GM12878 (cell line): ENCODE measurements around the gene MYOM1. TPM values are rescaled to one million over a fixed set of nuclear protein-coding genes. Genes with fewer than 3 reads are reported as not detected.

Experiments used
- ATAC-seq: fragments of 200-7000 bp; cut with Tn5 transposase; 3 replicates; pipeline ENCODE4 v1.9.1; 2020; ENCODE audit warnings: mild to moderate bottlenecking, moderate library complexity
- BruUV-seq: library from RNA; stranded (reverse); fragments of 400-500 nt; replicated peaks from 2 replicates; lab custom pipeline; 2021; lab: Mats Ljungman, UMichigan
- CTCF ChIA-PET: fragments of 300-600 bp; sonication (Branson Sonifier 250); formaldehyde crosslinking; extraction: SDS; loops from one replicate; lab custom pipeline; 2021; ENCODE audit warnings: inconsistent platforms; lab: Yijun Ruan, JAX
- POLR2A ChIA-PET: fragments of 350-600 bp; formaldehyde crosslinking; extraction: SDS; loops from one replicate; lab custom pipeline; 2021; ENCODE audit warnings: inconsistent platforms; lab: Charles Lee
- RAD21 ChIA-PET: fragments of 300-600 bp; sonication (Branson Sonifier 250); formaldehyde crosslinking; loops from one replicate; lab custom pipeline; 2023; ENCODE audit warnings: antibody characterized with exemption; ENCODE audit not compliant: unreplicated experiment; lab: Charles Lee
- SMC1A ChIA-PET: fragments of 300-600 bp; sonication (Branson Sonifier 250); formaldehyde crosslinking; loops from one replicate; lab custom pipeline; 2023; ENCODE audit not compliant: unreplicated experiment, uncharacterized antibody; lab: Charles Lee
- DNase-seq: peaks from one replicate; pipeline ENCODE4 v3.0.0-alpha.2; 2011; ENCODE audit warnings: low read depth, low spot score
- FAIRE-seq: peaks from 3 replicates; lab custom pipeline; 2011; peaks lifted over from hg19 to GRCh38; lab: Jason Lieb, UNC
- H2AFZ ChIP-seq: 2 replicates; pipeline ENCODE4 v1.6.0; 2011; ENCODE audit warnings: low read depth, low read length, control low read depth; ENCODE audit not compliant: control insufficient read depth
- H3K27ac ChIP-seq: 2 replicates; pipeline ENCODE4 v1.5.1; 2011; ENCODE audit warnings: control low read depth; ENCODE audit not compliant: control insufficient read depth, insufficient read depth
- H3K27me3 ChIP-seq, 2 experiments: replicated peaks in 1 of 2; 2 replicates each; pipeline versions ENCODE4 v1.6.0 to v1.6.1; 2011; ENCODE audit warnings: low read length in 1 of 2; ENCODE audit not compliant: control insufficient read depth in 2 of 2, insufficient read depth in 2 of 2
- H3K36me3 ChIP-seq, 2 experiments: 2 replicates each; pipeline ENCODE4 v1.5.1; 2011; ENCODE audit warnings: low read length in 1 of 2; ENCODE audit not compliant: control insufficient read depth in 2 of 2, insufficient read depth in 2 of 2
- H3K4me1 ChIP-seq: 2 replicates; pipeline ENCODE4 v1.6.1; 2011; ENCODE audit warnings: mild to moderate bottlenecking, low read length, moderate library complexity, mixed read lengths; ENCODE audit not compliant: control insufficient read depth, insufficient read depth
- H3K4me2 ChIP-seq: 2 replicates; pipeline ENCODE4 v1.6.0; 2011; ENCODE audit warnings: control low read depth; ENCODE audit not compliant: control insufficient read depth, insufficient read depth
- H3K4me3 ChIP-seq: fragments of 200-600 bp; sonication (generic); 2 replicates; pipeline ENCODE4 v1.5.1; 2016
- H3K79me2 ChIP-seq: 2 replicates; pipeline ENCODE4 v1.6.0; 2011; ENCODE audit warnings: low read length; ENCODE audit not compliant: control insufficient read depth, insufficient read depth
- H3K9ac ChIP-seq: 2 replicates; pipeline ENCODE4 v1.8.0; 2011; ENCODE audit warnings: low read length, control low read depth, mixed read lengths; ENCODE audit not compliant: control insufficient read depth, insufficient read depth
- H3K9me3 ChIP-seq: replicated peaks from 3 replicates; pipeline ENCODE4 v1.5.1; 2011; ENCODE audit warnings: mild to moderate bottlenecking, low read length; ENCODE audit not compliant: control insufficient read depth, insufficient read depth
- H4K20me1 ChIP-seq: 2 replicates; pipeline ENCODE4 v1.6.0; 2011; ENCODE audit not compliant: control insufficient read depth, insufficient read depth
- ATF2 ChIP-seq: IDR thresholded peaks from 2 replicates; pipeline ENCODE4 v1.6.1; 2012; ENCODE audit warnings: low read length, inconsistent platforms
- JUNB ChIP-seq: IDR thresholded peaks from 2 replicates; pipeline ENCODE4 v1.6.1; 2016; ENCODE audit warnings: antibody characterized with exemption, mild to moderate bottlenecking
- YBX1 ChIP-seq: fragments of 450-650 bp; IDR thresholded peaks from 2 replicates; pipeline ENCODE4 v1.6.1; 2016; ENCODE audit warnings: antibody characterized with exemption
- ZNF24 ChIP-seq: fragments of 450-650 bp; IDR thresholded peaks from 2 replicates; pipeline ENCODE4 v1.6.1; 2017; ENCODE audit warnings: antibody characterized with exemption, mild to moderate bottlenecking
- WGBS: methylation state at CpG from one replicate; pipeline ENCODE4 v1.1.6; 2016; ENCODE audit warnings: low lambda C conversion rate; ENCODE audit not compliant: insufficient replicate concordance, insufficient coverage; ENCODE audit errors: missing lambda C conversion rate; 5-methylcytosine and 5-hydroxymethylcytosine counted together
- in situ Hi-C: fragments of 300-500 bp; cut with MboI; formaldehyde crosslinking; loops from 9 replicates; pipeline ENCODE4 v1.14.3; 2018; ENCODE audit warnings: mixed read lengths
- intact Hi-C: fragments of 100-400 bp; cut with micrococcal nuclease; formaldehyde crosslinking; loops from one replicate; pipeline ENCODE4 v1.14.2; 2022; ENCODE audit not compliant: unreplicated experiment
- polyA plus RNA-seq, 11 experiments: library from polyadenylated mRNA; depleted of rRNA in 4 of 11; unstranded in 6 of 11; stranded (reverse) in 5 of 11; fragments of >200 nt; fragmentation: Nextera tagmentation in 4 of 11; fragmentation: Illumina TruSeq in 1 of 11; extraction: Ambion mirVana in 4 of 11; extraction: Trizol in 1 of 11; gene quantifications; 1 replicate in 1 of 11; 2 replicates in 10 of 11; pipeline versions ENCODE4 v1.2.1 to v1.2.3, GENCODE V29; 2011 to 2016; ENCODE audit warnings: inconsistent platforms in 2 of 11, missing spikeins in 2 of 11, low read depth in 1 of 11
- total RNA-seq, 4 experiments: library from RNA; depleted of rRNA in 3 of 4; stranded (reverse); fragments of >200 nt in 3 of 4; fragmentation: Illumina TruSeq in 1 of 4; extraction: Trizol in 1 of 4; gene quantifications; 2 replicates each; pipeline versions ENCODE4 v1.2.1 to v1.2.3, GENCODE V29; 2013 to 2021

Gene MYOM1
- total and polyA plus RNA-seq, 10 of the 15 experiments (the other 5 are each of a cell fraction or from before 2014, with no cell fraction given): 0.06 to 1.0 (median 0.57) TPM

GRCh38 chr18:3260995-3261372 lies 41.2 kb upstream of the MYOM1 start:
- H3K9ac ChIP-seq: peak overlapping the region; percentile 86
- no peaks in the 10 kb centered on the region for H3K27me3 ChIP-seq
- H2AFZ ChIP-seq: peak overlapping the region; percentile 86
- peaks cover 2% of the 10 kb centered on the region; the same call in 1 of the 2 replicates for H4K20me1 ChIP-seq
- no TSS peak for BruUV-seq
- TF ChIP-seq JUNB (no peak), YBX1 (no peak), ZNF24 (peak; percentile 75), ATF2 (peak; percentile 22; the same call in 1 of the 2 replicates)
- CTCF ChIA-PET: interaction anchor here (0.5 to 3.1 kb wide), 5 partner anchors 10 to 242 kb away, joined by 3 to 11 read pairs (median 5); no protein-coding TSS in a partner anchor
- H3K4me3 ChIP-seq: peak overlapping the region; percentile 84
- RAD21 ChIA-PET: interaction anchor here (1.2 to 2.0 kb wide), 4 partner anchors 10 to 18 kb away, joined by 3 to 8 read pairs (median 4); partner anchors contain the start of gene MYL12A
- DNase-seq (no peak), ATAC-seq (no peak), FAIRE-seq (no peak)
- peak overlapping the region; percentile 91 for H3K27ac ChIP-seq
- SMC1A ChIA-PET: interaction anchor here (1.4 to 3.5 kb wide), 5 partner anchors 9 to 83 kb away, joined by 6 to 23 read pairs (median 8); partner anchors contain the start of gene MYL12A
- POLR2A ChIA-PET: interaction anchor here (0.8 to 3.5 kb wide), 5 partner anchors 10 to 275 kb away, joined by 3 to 17 read pairs (median 3); partner anchors contain the start of gene MYL12A
- H3K79me2 ChIP-seq: peaks cover 53% of the 10 kb centered on the region
- H3K4me2 ChIP-seq: peak overlapping the region; percentile 67
- in situ Hi-C loops: loop anchor here (25.0 kb wide), 1 partner anchor 1001 kb away; no protein-coding TSS in a partner anchor
- WGBS: 0% methylated on average over 5 of the region's 5 CpGs
- intact Hi-C loops: loop anchor here (1.0 kb wide), 1 partner anchor 14 kb away; the partner anchor contains the start of gene MYL12A
- peaks cover 0 to 26% of the 10 kb centered on the region in 2 experiments; a peak in 3 of 4 replicates for H3K36me3 ChIP-seq
- H3K9me3 ChIP-seq: no peaks in the 10 kb centered on the region
- H3K4me1 ChIP-seq: peaks cover 17% of the 10 kb centered on the region
